ENCODE data around the gene TBL1X.

DNA sequence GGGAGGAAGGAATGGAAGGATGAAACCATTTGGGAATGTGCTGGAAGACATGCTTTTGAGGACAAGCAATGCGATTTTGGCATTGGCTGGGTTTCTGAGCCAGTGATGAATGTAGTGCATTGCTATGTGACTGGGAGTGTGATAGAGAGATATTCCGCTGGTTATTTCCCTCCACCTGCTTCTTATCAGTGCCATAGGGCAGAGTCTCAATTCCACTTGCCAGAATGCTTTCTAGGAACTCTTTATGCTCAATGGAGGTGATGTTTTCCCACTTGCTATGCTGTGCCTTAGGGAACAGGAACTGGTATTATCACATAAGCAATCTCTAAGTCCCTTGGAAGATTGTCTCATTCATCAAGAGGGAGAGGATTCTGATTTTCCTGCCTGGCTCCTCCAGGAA, 28.0 kb downstream of the TBL1X start:
- no peak for TF ChIP-seq CTCF (IDR thresholded peaks at IDR 0.05)
- no peak for TF ChIP-seq EZH2 (IDR thresholded peaks at IDR 0.05; ENCODE audit: borderline replicate concordance, insufficient read depth, low read depth, low read length, poor library complexity, severe bottlenecking)

All from B cell (primary cell).